Glutamatergic neuron (in vitro differentiated cells): Measurements from ENCODE around the gene LEO1. TPM values are rescaled to one million over a fixed set of nuclear protein-coding genes. Genes with fewer than 3 reads are reported as not detected.

ENCODE experiments used
- DNase-seq: peaks from one replicate; pipeline ENCODE4 v3.0.0; 2022
- H3K27ac Mint-ChIP-seq: one replicate; pipeline ENCODE4 v1.8.0; 2020; ENCODE audit warnings: mild to moderate bottlenecking, mixed read lengths, inconsistent platforms; ENCODE audit not compliant: unreplicated experiment
- H3K27me3 Mint-ChIP-seq: one replicate; pipeline ENCODE4 v1.8.0; 2020; ENCODE audit warnings: mild to moderate bottlenecking, moderate library complexity, mixed read lengths, inconsistent platforms; ENCODE audit not compliant: unreplicated experiment
- H3K36me3 Mint-ChIP-seq: one replicate; pipeline ENCODE4 v1.8.0; 2020; ENCODE audit warnings: mild to moderate bottlenecking, mixed read lengths, inconsistent platforms; ENCODE audit not compliant: unreplicated experiment
- H3K4me1 Mint-ChIP-seq: one replicate; pipeline ENCODE4 v1.8.0; 2020; ENCODE audit warnings: mild to moderate bottlenecking, low read depth, mixed read lengths, inconsistent platforms; ENCODE audit not compliant: unreplicated experiment
- H3K4me3 Mint-ChIP-seq: one replicate; pipeline ENCODE4 v1.8.0; 2020; ENCODE audit warnings: mild to moderate bottlenecking, mixed read lengths, inconsistent platforms; ENCODE audit not compliant: unreplicated experiment
- H3K9me3 Mint-ChIP-seq: one replicate; pipeline ENCODE4 v1.8.0; 2020; ENCODE audit warnings: mild to moderate bottlenecking, moderate library complexity, mixed read lengths, inconsistent platforms; ENCODE audit not compliant: unreplicated experiment
- CTCF ChIP-seq: fragments of 200-600 bp; sonication (generic); IDR thresholded peaks from one replicate; pipeline ENCODE4 v1.5.0; 2021; ENCODE audit not compliant: partially characterized antibody, unreplicated experiment
- total RNA-seq: library from RNA; stranded (reverse); fragmentation: NEBNext Ultra II Directional; extraction: Animal tissue kit (Norgen Biotek cat#: 25700); gene quantifications from one replicate; pipeline ENCODE4 v1.2.1, GENCODE V29; 2021; ENCODE audit not compliant: unreplicated experiment

LEO1 gene
- total RNA-seq, 1 donor from 2014 or later, result 22.7 TPM

- no peak overlapping the region for H3K27ac Mint-ChIP-seq
- no peak overlapping the region for H3K4me3 Mint-ChIP-seq
- peaks cover 10% of the 10 kb centered on the region for H3K27me3 Mint-ChIP-seq
- DNase-seq, result no peak
- no peaks in the 10 kb centered on the region for H3K4me1 Mint-ChIP-seq
- H3K9me3 Mint-ChIP-seq, result peaks cover 9% of the 10 kb centered on the region
- H3K36me3 Mint-ChIP-seq, result peaks cover 4% of the 10 kb centered on the region
- TF ChIP-seq CTCF, result no peak
Measured at GRCh38 chr15:51973775-51974174, 2.2 kb upstream of the LEO1 start.

DNA sequence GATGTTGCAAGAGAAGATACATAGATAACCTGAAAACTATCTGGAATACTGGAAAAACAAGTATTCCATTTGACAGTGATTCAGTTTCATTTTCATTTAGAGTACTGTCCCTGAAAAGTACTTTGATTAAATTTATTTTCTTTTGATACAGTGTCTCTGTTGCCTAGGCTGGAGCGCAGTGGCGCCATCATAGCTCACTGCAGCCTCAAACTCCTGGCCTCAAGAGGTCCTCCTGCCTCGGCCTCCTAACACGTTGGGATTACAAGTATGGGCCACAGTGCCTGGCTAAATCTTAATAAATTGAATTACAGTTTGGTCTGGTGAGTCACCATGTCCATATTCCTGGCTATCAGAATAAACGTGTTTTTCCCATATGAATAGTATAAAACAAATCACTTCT lies 1.6 kb upstream of the LEO1 start:
- no peaks in the 10 kb centered on the region for H3K4me1 Mint-ChIP-seq
- no peak overlapping the region for H3K27ac Mint-ChIP-seq
- H3K9me3 Mint-ChIP-seq, result peaks cover 9% of the 10 kb centered on the region
- no peak overlapping the region for H3K4me3 Mint-ChIP-seq
- DNase-seq, result no peak
- H3K36me3 Mint-ChIP-seq, result peaks cover 4% of the 10 kb centered on the region
- TF ChIP-seq CTCF, result no peak
- H3K27me3 Mint-ChIP-seq, result peaks cover 10% of the 10 kb centered on the region

DNA sequence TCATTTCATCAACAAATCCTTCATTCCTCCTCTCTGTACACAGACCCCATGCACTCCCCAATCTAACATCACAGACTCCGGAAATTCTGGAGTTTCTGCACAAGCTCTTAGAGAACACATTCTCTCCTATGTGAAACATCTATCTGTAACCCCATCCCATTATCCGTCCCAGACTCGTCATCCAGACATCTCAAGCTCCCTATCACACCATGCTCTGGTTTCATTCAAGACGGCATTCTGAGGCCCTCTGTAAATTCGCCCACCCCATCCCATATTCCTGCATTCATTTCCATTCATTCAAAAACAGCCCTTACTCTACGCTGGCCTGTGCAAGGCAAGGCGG lies 575 bp downstream of the LEO1 start:
- peaks cover 14% of the 10 kb centered on the region for H3K36me3 Mint-ChIP-seq
- DNase-seq, result no peak

GRCh38 chr15:51970132-51970817 lies 1.3 kb downstream of the LEO1 start:
- TF ChIP-seq CTCF, result no peak

More for the DNA sequence above, 575 bp downstream of the LEO1 start:
- peaks cover 10% of the 10 kb centered on the region for H3K27me3 Mint-ChIP-seq
- peak overlapping the region; percentile 96 for H3K4me3 Mint-ChIP-seq
- TF ChIP-seq CTCF, result no peak
- H3K27ac Mint-ChIP-seq, result peak overlapping the region; percentile 98
- H3K4me1 Mint-ChIP-seq, result no peaks in the 10 kb centered on the region
- H3K9me3 Mint-ChIP-seq, result peaks cover 11% of the 10 kb centered on the region

GRCh38 chr15:51969728-51970127 lies 1.9 kb downstream of the LEO1 start:
- no peak for TF ChIP-seq CTCF
- Mint-ChIP-seq H3K4me3 (peak overlapping the region; percentile 96), H3K27ac (no peak overlapping the region), H3K36me3 (peaks cover 14% of the 10 kb centered on the region), H3K27me3 (peaks cover 10% of the 10 kb centered on the region), H3K4me1 (no peaks in the 10 kb centered on the region), H3K9me3 (peaks cover 11% of the 10 kb centered on the region)
- no peak for DNase-seq

More at GRCh38 chr15:51970132-51970817, 1.3 kb downstream of the LEO1 start:
- Mint-ChIP-seq H3K9me3 (peaks cover 11% of the 10 kb centered on the region), H3K4me3 (peak overlapping the region; percentile 96), H3K27ac (peak overlapping the region; percentile 98), H3K27me3 (peaks cover 10% of the 10 kb centered on the region), H3K36me3 (peaks cover 14% of the 10 kb centered on the region), H3K4me1 (no peaks in the 10 kb centered on the region)
- DNase-seq, result no peak
